Glutamatergic neuron (in vitro differentiated cells): ENCODE results near the gene USH2A. TPM values are rescaled to one million over a fixed set of nuclear protein-coding genes. Genes with fewer than 3 reads are reported as not detected.

Source experiments
- DNase-seq: peaks from one replicate; pipeline ENCODE4 v3.0.0; 2022
- H3K27ac Mint-ChIP-seq: one replicate; pipeline ENCODE4 v1.8.0; 2020; ENCODE audit warnings: mild to moderate bottlenecking, mixed read lengths, inconsistent platforms; ENCODE audit not compliant: unreplicated experiment
- H3K27me3 Mint-ChIP-seq: one replicate; pipeline ENCODE4 v1.8.0; 2020; ENCODE audit warnings: mild to moderate bottlenecking, moderate library complexity, mixed read lengths, inconsistent platforms; ENCODE audit not compliant: unreplicated experiment
- H3K36me3 Mint-ChIP-seq: one replicate; pipeline ENCODE4 v1.8.0; 2020; ENCODE audit warnings: mild to moderate bottlenecking, mixed read lengths, inconsistent platforms; ENCODE audit not compliant: unreplicated experiment
- H3K4me1 Mint-ChIP-seq: one replicate; pipeline ENCODE4 v1.8.0; 2020; ENCODE audit warnings: mild to moderate bottlenecking, low read depth, mixed read lengths, inconsistent platforms; ENCODE audit not compliant: unreplicated experiment
- H3K4me3 Mint-ChIP-seq: one replicate; pipeline ENCODE4 v1.8.0; 2020; ENCODE audit warnings: mild to moderate bottlenecking, mixed read lengths, inconsistent platforms; ENCODE audit not compliant: unreplicated experiment
- H3K9me3 Mint-ChIP-seq: one replicate; pipeline ENCODE4 v1.8.0; 2020; ENCODE audit warnings: mild to moderate bottlenecking, moderate library complexity, mixed read lengths, inconsistent platforms; ENCODE audit not compliant: unreplicated experiment
- CTCF ChIP-seq: fragments of 200-600 bp; sonication (generic); IDR thresholded peaks from one replicate; pipeline ENCODE4 v1.5.0; 2021; ENCODE audit not compliant: partially characterized antibody, unreplicated experiment
- total RNA-seq: library from RNA; stranded (reverse); fragmentation: NEBNext Ultra II Directional; extraction: Animal tissue kit (Norgen Biotek cat#: 25700); gene quantifications from one replicate; pipeline ENCODE4 v1.2.1, GENCODE V29; 2021; ENCODE audit not compliant: unreplicated experiment

USH2A gene
- total RNA-seq, 1 donor from 2014 or later = not detected

DNA sequence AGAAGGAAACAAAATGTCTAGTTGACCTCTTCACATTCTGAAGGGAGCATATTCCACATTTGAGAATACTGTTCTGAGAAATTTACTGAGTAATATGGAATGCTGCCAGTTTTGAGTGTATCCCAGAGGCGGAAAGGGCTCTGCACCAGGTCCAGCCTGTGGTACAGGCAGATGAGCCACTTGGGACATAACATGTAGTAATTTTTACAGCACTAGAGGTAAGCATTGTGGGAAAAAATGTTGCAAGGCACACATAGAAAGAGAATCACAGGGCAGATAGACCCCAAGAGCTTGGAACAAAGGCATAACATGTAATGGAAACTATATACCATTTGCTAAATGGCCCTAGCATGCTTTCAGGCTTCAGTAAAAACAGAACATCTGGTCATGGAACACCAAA is 228.5 kb downstream of the USH2A start:
- TF ChIP-seq CTCF = no peak
- H3K9me3 Mint-ChIP-seq = no peaks in the 10 kb centered on the region

DNA sequence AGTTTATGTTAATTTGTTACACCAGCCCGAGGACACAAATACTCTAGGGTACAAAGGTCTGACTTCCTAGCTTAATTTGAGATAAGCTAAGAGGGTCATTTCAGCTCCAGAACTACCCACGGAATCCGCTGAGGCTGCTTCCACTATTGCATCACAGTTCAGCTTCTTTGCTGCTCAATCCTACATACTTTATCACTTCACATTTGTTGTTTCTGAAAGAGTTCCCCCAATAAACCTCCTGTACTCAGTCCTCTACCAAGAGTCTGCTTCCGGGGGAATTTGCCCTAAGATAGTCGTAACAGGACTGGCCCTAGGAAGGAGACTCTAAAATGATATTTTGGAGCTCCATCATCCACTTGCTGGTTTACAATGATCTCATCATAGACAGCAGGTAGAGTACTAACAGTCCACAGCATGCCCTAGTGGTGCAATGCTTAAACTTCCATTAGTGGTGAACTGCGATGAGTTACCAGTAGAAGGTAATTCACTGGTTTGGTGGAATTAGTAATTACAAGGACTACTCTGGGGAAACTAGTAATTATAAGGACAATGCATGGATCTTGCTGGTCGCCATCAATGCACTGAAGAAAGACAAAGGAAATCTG is 229.3 kb downstream of the USH2A start:
- DNase-seq = no peak
- Mint-ChIP-seq H3K36me3 (no peaks in the 10 kb centered on the region), H3K9me3 (no peaks in the 10 kb centered on the region), H3K27me3 (no peaks in the 10 kb centered on the region), H3K4me3 (no peak overlapping the region), H3K27ac (no peak overlapping the region), H3K4me1 (no peaks in the 10 kb centered on the region)
- TF ChIP-seq CTCF = no peak

More for the DNA sequence above, 228.5 kb downstream of the USH2A start:
- H3K4me3 Mint-ChIP-seq = no peak overlapping the region
- no peaks in the 10 kb centered on the region for H3K36me3 Mint-ChIP-seq
- H3K27ac Mint-ChIP-seq = no peak overlapping the region
- no peaks in the 10 kb centered on the region for H3K4me1 Mint-ChIP-seq
- no peak for DNase-seq
- H3K27me3 Mint-ChIP-seq = no peaks in the 10 kb centered on the region

DNA sequence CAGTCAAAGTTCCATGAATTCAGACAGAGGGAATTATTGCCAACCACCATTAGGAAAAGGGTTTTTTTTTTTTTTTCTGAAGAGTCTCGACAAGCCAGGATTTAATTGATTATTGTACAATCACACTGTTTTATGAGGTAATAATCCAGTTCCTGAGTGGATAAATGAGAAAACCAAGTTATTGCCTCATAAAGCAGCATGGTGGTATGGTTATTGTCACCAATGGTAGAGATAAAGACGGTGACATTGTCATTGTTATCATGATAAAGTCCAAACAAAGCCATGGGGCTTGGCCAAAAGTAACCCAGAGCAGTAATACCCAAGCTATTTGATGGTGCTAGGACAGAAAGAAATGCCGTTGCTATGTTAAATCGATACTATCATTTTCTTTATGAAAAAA is 232.8 kb downstream of the USH2A start:
- DNase-seq = no peak

DNA sequence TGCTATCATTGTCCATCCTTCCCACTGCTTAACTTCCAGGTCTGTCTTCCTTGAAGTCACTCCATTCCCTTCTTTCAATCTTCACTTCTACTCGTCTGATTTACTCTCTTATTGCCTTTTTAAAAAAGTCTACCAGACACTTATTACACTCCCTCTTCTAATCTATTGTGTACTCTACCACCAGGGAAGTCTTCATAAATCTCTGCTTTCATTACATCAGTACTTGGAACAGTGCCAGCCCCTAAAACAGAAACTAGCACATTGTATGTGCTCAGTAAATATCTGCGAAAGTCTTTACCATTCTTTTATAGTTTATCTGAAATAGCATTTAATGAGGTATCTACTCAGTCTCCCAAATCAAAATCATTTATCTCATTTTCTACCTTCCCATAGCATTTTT is 236.4 kb downstream of the USH2A start:
- H3K27ac Mint-ChIP-seq = peak overlapping the region; percentile 98
- peaks cover 3% of the 10 kb centered on the region for H3K9me3 Mint-ChIP-seq
- H3K4me1 Mint-ChIP-seq = peaks cover 43% of the 10 kb centered on the region

More for the DNA sequence above, 232.8 kb downstream of the USH2A start:
- no peaks in the 10 kb centered on the region for H3K36me3 Mint-ChIP-seq
- H3K4me3 Mint-ChIP-seq = no peak overlapping the region
- no peak overlapping the region for H3K27ac Mint-ChIP-seq
- no peaks in the 10 kb centered on the region for H3K27me3 Mint-ChIP-seq
- H3K9me3 Mint-ChIP-seq = no peaks in the 10 kb centered on the region
- TF ChIP-seq CTCF = no peak
- H3K4me1 Mint-ChIP-seq = peaks cover 17% of the 10 kb centered on the region

GRCh38 chr1:216186141-216186540 is 237.1 kb downstream of the USH2A start:
- H3K27ac Mint-ChIP-seq = peak overlapping the region; percentile 98
- H3K36me3 Mint-ChIP-seq = no peaks in the 10 kb centered on the region
- H3K4me1 Mint-ChIP-seq = peaks cover 48% of the 10 kb centered on the region
- H3K27me3 Mint-ChIP-seq = peaks cover 2% of the 10 kb centered on the region
- DNase-seq = no peak
- peak overlapping the region; percentile 10 for H3K4me3 Mint-ChIP-seq
- TF ChIP-seq CTCF = no peak
- H3K9me3 Mint-ChIP-seq = peaks cover 3% of the 10 kb centered on the region

More for the DNA sequence above, 236.4 kb downstream of the USH2A start:
- peak overlapping the region; percentile 41 for H3K4me3 Mint-ChIP-seq
- DNase-seq = no peak
- H3K36me3 Mint-ChIP-seq = no peaks in the 10 kb centered on the region
- no peak for TF ChIP-seq CTCF
- H3K27me3 Mint-ChIP-seq = peaks cover 2% of the 10 kb centered on the region
